GM23248 (cell line): ENCODE data around the gene MTREX.

Source experiments
- EZH2 ChIP-seq: fragments of 200-600 bp; sonication (generic); IDR thresholded peaks from 2 replicates; pipeline ENCODE4 v1.6.1; 2018; ENCODE audit warnings: antibody characterized with exemption, mild to moderate bottlenecking; ENCODE audit not compliant: insufficient read depth, poor library complexity, severe bottlenecking
- EZH2phosphoT487 ChIP-seq: fragments of 200-600 bp; sonication (generic); IDR thresholded peaks from 2 replicates; pipeline ENCODE4 v1.6.1; 2018; ENCODE audit warnings: antibody characterized with exemption, moderate library complexity, mild to moderate bottlenecking, low read depth; ENCODE audit not compliant: insufficient read depth

DNA sequence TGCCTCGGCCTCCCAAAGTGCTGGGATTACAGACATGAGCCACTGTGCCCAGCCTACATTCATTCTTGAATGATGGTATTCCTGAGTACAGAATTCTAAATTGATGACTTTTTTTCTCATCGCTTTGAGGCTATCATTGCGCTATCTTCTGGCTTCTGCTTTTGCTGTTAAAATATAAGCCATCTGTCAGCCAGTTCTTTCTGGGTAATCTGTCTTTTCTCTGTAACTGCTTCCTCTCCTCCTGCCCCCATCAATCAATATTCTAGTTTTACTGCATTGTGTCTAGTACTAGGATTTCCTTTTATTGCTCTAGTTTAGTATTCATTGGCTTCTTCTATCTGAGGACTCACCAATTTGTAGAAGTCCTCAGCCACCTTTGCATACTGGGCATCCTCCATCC, 138.0 kb downstream of the MTREX start:
- no peak for TF ChIP-seq EZH2phosphoT487
- no peak for TF ChIP-seq EZH2
